HEK293T (cell line): ENCODE measurements around the gene NXPE3.

Experiments
- CTCF ChIA-PET: fragments of 350-600 bp; formaldehyde crosslinking; extraction: SDS; loops from one replicate; lab custom pipeline; 2021; ENCODE audit warnings: antibody characterized with exemption, inconsistent platforms; lab: Yijun Ruan, JAX
- POLR2A ChIA-PET: fragments of 350-600 bp; formaldehyde crosslinking; extraction: SDS; loops from one replicate; lab custom pipeline; 2020; ENCODE audit warnings: antibody characterized with exemption, inconsistent platforms; lab: Yijun Ruan, JAX
- DNase-seq: peaks from one replicate; pipeline ENCODE4 v3.0.0; 2012; ENCODE audit warnings: mixed read lengths; ENCODE audit errors: extremely low spot score
- ARNT ChIP-seq: fragments of 450-650 bp; IDR thresholded peaks from 2 replicates; pipeline ENCODE4 v1.6.1; 2017; ENCODE audit warnings: mild to moderate bottlenecking
- BHLHE40 ChIP-seq: fragments of 450-650 bp; IDR thresholded peaks from 2 replicates; pipeline ENCODE4 v1.6.1; 2016; ENCODE audit warnings: mild to moderate bottlenecking, moderate library complexity, borderline replicate concordance
- CTBP1 ChIP-seq: fragments of 450-650 bp; IDR thresholded peaks from 2 replicates; pipeline ENCODE4 v1.6.1; 2016; ENCODE audit warnings: borderline replicate concordance
- ELF4 ChIP-seq: fragments of 450-650 bp; IDR thresholded peaks from 2 replicates; pipeline ENCODE4 v1.6.1; 2017; ENCODE audit warnings: antibody characterized with exemption
- FOXA1 ChIP-seq: fragments of 450-650 bp; IDR thresholded peaks from 2 replicates; pipeline ENCODE4 v1.6.1; 2016; ENCODE audit warnings: mild to moderate bottlenecking
- FOXK2 ChIP-seq: fragments of 450-650 bp; IDR thresholded peaks from 2 replicates; pipeline ENCODE4 v1.6.1; 2016; ENCODE audit warnings: mild to moderate bottlenecking
- FOXM1 ChIP-seq: fragments of 450-650 bp; IDR thresholded peaks from 2 replicates; pipeline ENCODE4 v1.6.1; 2017; ENCODE audit warnings: mild to moderate bottlenecking, borderline replicate concordance
- HDGF ChIP-seq: fragments of 450-650 bp; IDR thresholded peaks from 2 replicates; pipeline ENCODE4 v1.6.1; 2017; ENCODE audit warnings: antibody characterized with exemption, borderline replicate concordance
- L3MBTL2 ChIP-seq: fragments of 450-650 bp; conservative IDR thresholded peaks from 2 replicates; pipeline ENCODE4 v1.6.1; 2016; ENCODE audit warnings: mild to moderate bottlenecking
- LEF1 ChIP-seq: fragments of 450-650 bp; IDR thresholded peaks from 2 replicates; pipeline ENCODE4 v1.6.1; 2017; ENCODE audit warnings: mild to moderate bottlenecking, borderline replicate concordance
- NFRKB ChIP-seq: fragments of 450-650 bp; IDR thresholded peaks from 2 replicates; pipeline ENCODE4 v1.6.1; 2016; ENCODE audit warnings: mild to moderate bottlenecking, moderate library complexity
- SP1 ChIP-seq: fragments of 450-650 bp; IDR thresholded peaks from 2 replicates; pipeline ENCODE4 v1.6.1; 2017
- SUZ12 ChIP-seq: fragments of 450-650 bp; IDR thresholded peaks from 2 replicates; pipeline ENCODE4 v1.6.1; 2016; ENCODE audit warnings: mild to moderate bottlenecking
- TARDBP ChIP-seq: fragments of 450-650 bp; IDR thresholded peaks from 2 replicates; pipeline ENCODE4 v1.6.1; 2016
- ZNF384 ChIP-seq: fragments of 450-650 bp; IDR thresholded peaks from 2 replicates; pipeline ENCODE4 v1.6.1; 2016
- TF ChIP-seq, protein P1 (sequence below): fragments of 450-650 bp; IDR thresholded peaks from 2 replicates; pipeline ENCODE4 v1.6.1; 2016

The NXPE3 gene

DNA sequence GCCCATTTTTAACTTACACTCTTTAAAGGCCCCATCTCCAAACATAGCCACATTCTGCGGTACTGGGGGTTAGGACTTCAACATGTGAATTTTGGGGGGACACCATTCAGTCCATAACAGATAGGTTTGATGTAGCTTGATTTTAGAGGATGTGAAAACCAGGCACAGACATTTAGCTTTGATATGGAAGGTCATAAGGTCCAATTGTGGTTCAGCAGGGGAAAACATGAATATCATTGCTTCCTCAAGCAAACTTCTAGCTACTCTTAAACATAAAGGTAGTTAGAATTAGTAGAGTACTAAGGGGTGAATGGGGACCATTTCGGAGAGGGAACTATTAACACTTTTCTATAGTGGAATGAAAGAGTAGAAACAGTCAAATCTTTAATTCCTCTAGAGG is 56.7 kb downstream of the NXPE3 start:
- DNase-seq, result no peak
- CTCF ChIA-PET, result no interaction called here
- POLR2A ChIA-PET, result interaction anchor here (1.5 kb wide), 1 partner anchor 14 kb away, joined by 6 read pairs; the partner anchor contains the start of gene NFKBIZ
- TF ChIP-seq ELF4 (no peak), SUZ12 (no peak), ZNF384 (no peak), CTBP1 (no peak), L3MBTL2 (no peak), LEF1 (no peak), BHLHE40 (no peak), FOXM1 (no peak), ARNT (no peak), FOXK2 (no peak), NFRKB (no peak), TARDBP (no peak), HDGF (no peak), FOXA1 (no peak), SP1 (no peak)
- TF ChIP-seq, protein P1, sequence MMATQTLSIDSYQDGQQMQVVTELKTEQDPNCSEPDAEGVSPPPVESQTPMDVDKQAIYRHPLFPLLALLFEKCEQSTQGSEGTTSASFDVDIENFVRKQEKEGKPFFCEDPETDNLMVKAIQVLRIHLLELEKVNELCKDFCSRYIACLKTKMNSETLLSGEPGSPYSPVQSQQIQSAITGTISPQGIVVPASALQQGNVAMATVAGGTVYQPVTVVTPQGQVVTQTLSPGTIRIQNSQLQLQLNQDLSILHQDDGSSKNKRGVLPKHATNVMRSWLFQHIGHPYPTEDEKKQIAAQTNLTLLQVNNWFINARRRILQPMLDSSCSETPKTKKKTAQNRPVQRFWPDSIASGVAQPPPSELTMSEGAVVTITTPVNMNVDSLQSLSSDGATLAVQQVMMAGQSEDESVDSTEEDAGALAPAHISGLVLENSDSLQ, result no peak

DNA sequence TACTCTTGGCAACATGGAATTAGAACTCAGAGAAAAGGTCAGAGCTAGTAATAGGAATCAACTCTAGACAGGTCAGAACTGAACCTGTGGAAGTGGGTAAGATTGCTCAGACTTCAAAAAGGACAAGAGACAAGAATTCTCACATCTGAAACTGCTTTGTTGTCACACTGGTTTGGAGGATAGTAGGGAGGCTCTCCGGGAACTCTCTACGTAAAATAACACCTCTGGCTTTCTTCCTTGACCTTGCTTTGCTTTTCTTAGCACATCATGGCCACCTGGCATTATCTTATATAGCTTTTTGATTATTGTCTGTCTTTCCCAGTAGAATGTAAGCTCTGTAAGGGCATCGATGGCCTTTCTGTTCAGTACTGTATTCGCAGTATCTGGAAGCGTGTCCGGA is 57.1 kb downstream of the NXPE3 start:
- no peak for TF ChIP-seq NFRKB
- TF ChIP-seq FOXK2, result no peak
- no peak for TF ChIP-seq FOXM1
- no peak for TF ChIP-seq SP1
- TF ChIP-seq L3MBTL2, result no peak
- no peak for TF ChIP-seq ELF4
- TF ChIP-seq TARDBP, result no peak
- TF ChIP-seq SUZ12, result no peak
- TF ChIP-seq CTBP1, result no peak
- TF ChIP-seq, protein P1, result no peak
- no peak for TF ChIP-seq BHLHE40
- TF ChIP-seq ZNF384, result no peak
- no peak for TF ChIP-seq ARNT
- TF ChIP-seq HDGF, result no peak
- no peak for TF ChIP-seq LEF1
- TF ChIP-seq FOXA1, result no peak
- DNase-seq, result no peak
- CTCF ChIA-PET, result no interaction called here
- POLR2A ChIA-PET, result interaction anchor here (1.5 kb wide), 1 partner anchor 13 kb away, joined by 6 read pairs; the partner anchor contains the start of gene NFKBIZ

DNA sequence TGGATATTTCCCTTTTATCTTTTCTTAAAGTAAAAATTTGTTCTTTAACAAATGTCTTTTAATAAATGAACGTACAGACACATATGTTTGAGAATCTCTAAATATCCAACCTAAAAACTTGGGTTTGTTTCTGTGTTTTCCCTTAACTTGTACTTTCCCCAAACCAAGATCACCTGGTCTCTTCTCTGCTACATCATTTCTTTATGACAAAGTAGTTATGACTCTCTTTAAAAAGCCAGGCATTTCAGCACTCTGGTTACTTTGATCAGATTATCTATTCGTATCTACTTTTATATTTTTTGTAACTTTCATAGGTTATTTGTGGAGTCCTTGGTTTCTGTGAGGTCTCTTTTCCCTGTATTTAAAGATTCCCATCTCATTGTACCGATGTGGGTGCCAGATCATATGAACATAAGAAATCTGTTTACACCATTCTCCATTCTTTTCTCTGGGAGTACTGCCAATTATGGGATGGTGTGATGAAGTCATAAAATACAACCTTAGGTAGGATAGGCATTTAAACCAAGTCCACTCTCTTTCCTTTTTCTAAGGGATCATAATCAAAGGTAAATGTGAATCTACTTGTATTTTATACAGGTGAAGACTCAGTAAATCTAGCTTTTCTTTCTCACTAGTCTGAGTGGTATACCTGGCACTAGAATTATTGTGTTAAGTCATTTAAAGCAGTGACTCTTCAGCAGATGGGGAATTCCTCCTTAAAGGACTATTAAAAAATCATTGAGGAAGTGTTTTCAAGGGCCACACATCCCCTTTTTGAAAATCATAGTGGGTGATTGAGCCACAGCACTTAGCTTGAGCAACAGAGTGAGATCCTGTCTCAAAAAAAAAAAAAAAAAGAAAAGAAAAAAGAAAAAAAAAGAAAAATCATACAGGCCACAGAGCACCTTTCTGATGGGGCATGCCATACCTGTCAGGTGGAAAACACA is 57.9 kb downstream of the NXPE3 start:
- CTCF ChIA-PET, result no interaction called here
- DNase-seq, result no peak
- POLR2A ChIA-PET, result interaction anchor here (3.2 kb wide), 1 partner anchor 12 kb away, joined by 17 read pairs; the partner anchor contains the start of gene NFKBIZ
- no peak for TF ChIP-seq TARDBP

GRCh38 chr3:101838691-101839090 is 59.7 kb downstream of the NXPE3 start:
- CTCF ChIA-PET, result no interaction called here
- TF ChIP-seq CTBP1 (no peak), LEF1 (no peak), FOXA1 (no peak), SUZ12 (no peak), BHLHE40 (no peak), ZNF384 (no peak), TARDBP (no peak), FOXK2 (no peak), L3MBTL2 (no peak), ELF4 (no peak), SP1 (no peak), NFRKB (no peak), FOXM1 (no peak), ARNT (no peak), HDGF (no peak)
- TF ChIP-seq, protein P1, result no peak
- POLR2A ChIA-PET, result interaction anchor here (3.2 kb wide), 1 partner anchor 11 kb away, joined by 17 read pairs; the partner anchor contains the start of gene NFKBIZ
- DNase-seq, result no peak

GRCh38 chr3:101840066-101840465 is 61.1 kb downstream of the NXPE3 start:
- ChIA-PET POLR2A (interaction anchor here (3.2 kb wide), 1 partner anchor 9 kb away, joined by 17 read pairs; the partner anchor contains the start of gene NFKBIZ), CTCF (no interaction called here)
- no peak for TF ChIP-seq LEF1
- no peak for TF ChIP-seq FOXA1
- no peak for TF ChIP-seq ELF4
- TF ChIP-seq ZNF384, result no peak
- no peak for TF ChIP-seq CTBP1
- no peak for TF ChIP-seq TARDBP
- DNase-seq, result no peak
